Measurements from ENCODE around the gene FOXF2. TPM values are rescaled to one million over a fixed set of nuclear protein-coding genes. Genes with fewer than 3 reads are reported as not detected.

Gene FOXF2
- total RNA-seq, 1 donor from 2014 or later, result 0.58 TPM

- ATAC-seq (no peak), DNase-seq (ENCODE audit: low spot score) (no peak)
- intact Hi-C loops (cut with DNase I), result no loop called here
These were observed 12.7 kb upstream of the FOXF2 start for GRCh38 chr6:1376653-1377052.

GRCh38 chr6:1377526-1377925 is 11.8 kb upstream of the FOXF2 start:
- intact Hi-C loops (cut with DNase I), result no loop called here
- ATAC-seq (no peak), DNase-seq (ENCODE audit: low spot score) (no peak)

- DNase-seq (ENCODE audit: low spot score) (no peak), ATAC-seq (no peak)
- intact Hi-C loops (cut with DNase I), result no loop called here
These were observed 11.0 kb upstream of the FOXF2 start for GRCh38 chr6:1378065-1379016.

- no peak for DNase-seq (ENCODE audit: low spot score)
- intact Hi-C loops (cut with DNase I), result no loop called here
- no peak for ATAC-seq
These were observed 10.2 kb upstream of the FOXF2 start for GRCh38 chr6:1379017-1379787.

GRCh38 chr6:1379788-1380147 is 9.6 kb upstream of the FOXF2 start:
- DNase-seq (ENCODE audit: low spot score) (no peak), ATAC-seq (no peak)
- intact Hi-C loops (cut with DNase I), result loop anchor here (5.0 kb wide), 1 partner anchor 582 kb away; no protein-coding TSS in a partner anchor

- intact Hi-C loops (cut with DNase I), result loop anchor here (5.0 kb wide), 1 partner anchor 584 kb away; no protein-coding TSS in a partner anchor
- no peak for ATAC-seq
- no peak for DNase-seq (ENCODE audit: low spot score)
These were observed 8.6 kb upstream of the FOXF2 start for GRCh38 chr6:1380625-1381427.

- ATAC-seq (peak; percentile 72), DNase-seq (ENCODE audit: low spot score) (no peak)
- intact Hi-C loops (cut with DNase I), result loop anchor here (5.0 kb wide), 1 partner anchor 584 kb away; no protein-coding TSS in a partner anchor
These were observed 7.7 kb upstream of the FOXF2 start for GRCh38 chr6:1381481-1382330.

- DNase-seq (ENCODE audit: low spot score) (no peak), ATAC-seq (no peak)
- intact Hi-C loops (cut with DNase I), result loop anchor here (5.0 kb wide), 1 partner anchor 585 kb away; no protein-coding TSS in a partner anchor
These were observed 7.0 kb upstream of the FOXF2 start for GRCh38 chr6:1382331-1382882.

- DNase-seq (ENCODE audit: low spot score) (no peak), ATAC-seq (no peak)
- intact Hi-C loops (cut with DNase I), result loop anchor here (5.0 kb wide), 1 partner anchor 586 kb away; no protein-coding TSS in a partner anchor
These were observed 6.3 kb upstream of the FOXF2 start for GRCh38 chr6:1382883-1383728.

GRCh38 chr6:1383729-1384548 is 5.4 kb upstream of the FOXF2 start:
- no peak for ATAC-seq
- intact Hi-C loops (cut with DNase I), result loop anchor here (5.0 kb wide), 1 partner anchor 587 kb away; no protein-coding TSS in a partner anchor
- no peak for DNase-seq (ENCODE audit: low spot score)

GRCh38 chr6:1384549-1385128 is 4.7 kb upstream of the FOXF2 start:
- ATAC-seq (no peak), DNase-seq (ENCODE audit: low spot score) (no peak)
- intact Hi-C loops (cut with DNase I), result loop anchor here (5.0 kb wide), 1 partner anchor 587 kb away; no protein-coding TSS in a partner anchor

GRCh38 chr6:1385129-1386037 is 4.0 kb upstream of the FOXF2 start:
- DNase-seq (ENCODE audit: low spot score) (no peak), ATAC-seq (no peak)
- intact Hi-C loops (cut with DNase I), result no loop called here

- intact Hi-C loops (cut with DNase I), result no loop called here
- no peak for DNase-seq (ENCODE audit: low spot score)
- no peak for ATAC-seq
These were observed 3.2 kb upstream of the FOXF2 start for GRCh38 chr6:1386038-1386709.

- ATAC-seq (no peak), DNase-seq (ENCODE audit: low spot score) (no peak)
- intact Hi-C loops (cut with DNase I), result no loop called here
These were observed 1.9 kb upstream of the FOXF2 start for GRCh38 chr6:1387538-1387875.

Data from sciatic nerve (tissue), 2 donors.